ENCODE data around the gene IGSF3.

DNA sequence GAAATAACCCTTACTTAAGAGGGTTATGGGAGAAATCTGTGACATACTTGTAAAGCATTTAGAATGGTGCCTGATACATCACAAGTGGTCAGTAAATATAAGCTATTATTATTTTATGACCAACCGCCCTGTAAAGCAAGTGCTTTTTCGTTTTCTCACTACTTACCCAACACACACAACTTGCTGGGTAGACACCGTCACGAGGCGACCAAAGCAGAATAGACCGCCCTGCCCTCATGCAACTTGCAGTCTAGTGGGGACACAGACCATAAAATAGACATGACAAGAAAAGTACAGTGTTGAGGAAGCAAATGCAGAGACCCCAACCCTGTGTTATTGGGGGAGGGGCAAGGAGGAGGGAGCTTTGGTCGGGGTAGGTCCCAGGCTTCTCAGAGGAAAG is 744 bp upstream of the IGSF3 start:
- TF ChIP-seq, protein P1, sequence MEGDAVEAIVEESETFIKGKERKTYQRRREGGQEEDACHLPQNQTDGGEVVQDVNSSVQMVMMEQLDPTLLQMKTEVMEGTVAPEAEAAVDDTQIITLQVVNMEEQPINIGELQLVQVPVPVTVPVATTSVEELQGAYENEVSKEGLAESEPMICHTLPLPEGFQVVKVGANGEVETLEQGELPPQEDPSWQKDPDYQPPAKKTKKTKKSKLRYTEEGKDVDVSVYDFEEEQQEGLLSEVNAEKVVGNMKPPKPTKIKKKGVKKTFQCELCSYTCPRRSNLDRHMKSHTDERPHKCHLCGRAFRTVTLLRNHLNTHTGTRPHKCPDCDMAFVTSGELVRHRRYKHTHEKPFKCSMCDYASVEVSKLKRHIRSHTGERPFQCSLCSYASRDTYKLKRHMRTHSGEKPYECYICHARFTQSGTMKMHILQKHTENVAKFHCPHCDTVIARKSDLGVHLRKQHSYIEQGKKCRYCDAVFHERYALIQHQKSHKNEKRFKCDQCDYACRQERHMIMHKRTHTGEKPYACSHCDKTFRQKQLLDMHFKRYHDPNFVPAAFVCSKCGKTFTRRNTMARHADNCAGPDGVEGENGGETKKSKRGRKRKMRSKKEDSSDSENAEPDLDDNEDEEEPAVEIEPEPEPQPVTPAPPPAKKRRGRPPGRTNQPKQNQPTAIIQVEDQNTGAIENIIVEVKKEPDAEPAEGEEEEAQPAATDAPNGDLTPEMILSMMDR (conservative IDR thresholded peaks at IDR 0.05 in 1 of 2, IDR thresholded peaks at IDR 0.05 in 1 of 2; ENCODE audit: low read depth in 1 of 2, low read length in 2 of 2): no peak
- TF ChIP-seq EZH2 (IDR thresholded peaks at IDR 0.05; ENCODE audit: low read length, missing control alignments): no peak
